ENCODE data around the gene CAMK2A.
A peak's percentile ranks its signal among the peaks of the same experiment; 100 is the strongest.

CAMK2A gene

DNA sequence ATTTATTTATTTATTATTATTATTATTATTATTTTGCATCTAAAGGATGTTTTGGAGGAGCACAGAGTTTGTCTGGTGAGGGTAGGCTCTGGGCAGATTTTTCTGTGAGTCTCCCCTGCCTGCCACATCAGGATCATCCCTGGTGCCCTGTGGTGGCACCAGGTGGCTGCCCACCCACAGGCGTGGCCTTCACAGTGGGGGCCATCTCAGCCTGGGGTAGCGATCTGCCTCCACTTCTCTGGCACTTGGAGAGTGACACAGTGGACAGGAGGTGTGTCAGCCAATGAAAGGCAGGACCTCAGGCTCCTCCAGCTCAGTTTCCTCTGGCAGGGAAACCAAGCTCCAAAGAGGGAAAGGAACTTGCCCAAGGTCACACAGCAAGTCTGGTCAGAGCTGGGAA is 69.7 kb downstream of the CAMK2A start:
- no peak for DNase-seq (ENCODE audit: low spot score)
- Histone ChIP-seq H3K4me3 (no peak overlapping the region), H3K27ac (no peak overlapping the region)
- TF ChIP-seq, protein P1, sequence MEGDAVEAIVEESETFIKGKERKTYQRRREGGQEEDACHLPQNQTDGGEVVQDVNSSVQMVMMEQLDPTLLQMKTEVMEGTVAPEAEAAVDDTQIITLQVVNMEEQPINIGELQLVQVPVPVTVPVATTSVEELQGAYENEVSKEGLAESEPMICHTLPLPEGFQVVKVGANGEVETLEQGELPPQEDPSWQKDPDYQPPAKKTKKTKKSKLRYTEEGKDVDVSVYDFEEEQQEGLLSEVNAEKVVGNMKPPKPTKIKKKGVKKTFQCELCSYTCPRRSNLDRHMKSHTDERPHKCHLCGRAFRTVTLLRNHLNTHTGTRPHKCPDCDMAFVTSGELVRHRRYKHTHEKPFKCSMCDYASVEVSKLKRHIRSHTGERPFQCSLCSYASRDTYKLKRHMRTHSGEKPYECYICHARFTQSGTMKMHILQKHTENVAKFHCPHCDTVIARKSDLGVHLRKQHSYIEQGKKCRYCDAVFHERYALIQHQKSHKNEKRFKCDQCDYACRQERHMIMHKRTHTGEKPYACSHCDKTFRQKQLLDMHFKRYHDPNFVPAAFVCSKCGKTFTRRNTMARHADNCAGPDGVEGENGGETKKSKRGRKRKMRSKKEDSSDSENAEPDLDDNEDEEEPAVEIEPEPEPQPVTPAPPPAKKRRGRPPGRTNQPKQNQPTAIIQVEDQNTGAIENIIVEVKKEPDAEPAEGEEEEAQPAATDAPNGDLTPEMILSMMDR (IDR thresholded peaks at IDR 0.05): no peak

DNA sequence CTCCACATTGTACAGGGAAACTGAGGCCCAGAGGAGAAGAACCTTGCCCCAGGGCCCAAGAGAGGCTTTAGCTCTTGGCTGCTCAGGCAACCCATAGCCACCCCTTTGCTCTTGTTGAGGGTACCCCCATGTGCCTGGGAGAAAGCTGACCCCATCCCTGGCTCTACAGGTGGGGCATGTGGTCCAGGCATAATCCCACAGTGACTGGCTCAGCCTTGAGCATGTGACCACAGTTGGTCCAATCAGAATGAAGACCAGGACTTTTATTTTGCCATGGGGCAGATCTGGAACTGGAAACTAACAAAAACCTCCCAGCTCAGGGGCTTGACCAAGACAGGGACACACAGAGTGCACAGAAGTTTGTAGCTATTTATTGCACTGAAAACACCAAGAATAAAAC is 70.4 kb downstream of the CAMK2A start:
- TF ChIP-seq, protein P1 (IDR thresholded peaks at IDR 0.05): no peak
- H3K27ac ChIP-seq: no peak overlapping the region
- H3K4me3 ChIP-seq: no peak overlapping the region
- DNase-seq (ENCODE audit: low spot score): no peak

DNA sequence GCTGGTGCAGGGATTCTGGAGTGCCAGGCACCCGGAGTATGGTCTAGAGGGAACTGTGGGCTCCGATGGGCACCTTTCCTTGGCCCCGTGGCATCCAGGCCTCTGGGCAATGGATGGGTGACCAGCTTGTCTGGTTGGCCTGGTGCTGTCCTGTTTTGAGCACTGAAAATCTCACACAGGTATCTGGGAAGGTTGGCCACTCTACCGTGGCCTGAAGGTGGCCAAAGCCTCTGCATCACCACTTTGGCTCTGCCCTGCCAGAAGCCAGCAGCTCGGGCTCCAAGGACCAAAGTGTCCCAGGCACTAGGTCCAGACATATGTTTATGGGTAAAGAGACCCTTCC is 70.9 kb downstream of the CAMK2A start:
- DNase-seq (ENCODE audit: low spot score): no peak
- TF ChIP-seq, protein P1 (IDR thresholded peaks at IDR 0.05): no peak
- H3K27ac ChIP-seq: no peak overlapping the region
- H3K4me3 ChIP-seq: no peak overlapping the region

DNA sequence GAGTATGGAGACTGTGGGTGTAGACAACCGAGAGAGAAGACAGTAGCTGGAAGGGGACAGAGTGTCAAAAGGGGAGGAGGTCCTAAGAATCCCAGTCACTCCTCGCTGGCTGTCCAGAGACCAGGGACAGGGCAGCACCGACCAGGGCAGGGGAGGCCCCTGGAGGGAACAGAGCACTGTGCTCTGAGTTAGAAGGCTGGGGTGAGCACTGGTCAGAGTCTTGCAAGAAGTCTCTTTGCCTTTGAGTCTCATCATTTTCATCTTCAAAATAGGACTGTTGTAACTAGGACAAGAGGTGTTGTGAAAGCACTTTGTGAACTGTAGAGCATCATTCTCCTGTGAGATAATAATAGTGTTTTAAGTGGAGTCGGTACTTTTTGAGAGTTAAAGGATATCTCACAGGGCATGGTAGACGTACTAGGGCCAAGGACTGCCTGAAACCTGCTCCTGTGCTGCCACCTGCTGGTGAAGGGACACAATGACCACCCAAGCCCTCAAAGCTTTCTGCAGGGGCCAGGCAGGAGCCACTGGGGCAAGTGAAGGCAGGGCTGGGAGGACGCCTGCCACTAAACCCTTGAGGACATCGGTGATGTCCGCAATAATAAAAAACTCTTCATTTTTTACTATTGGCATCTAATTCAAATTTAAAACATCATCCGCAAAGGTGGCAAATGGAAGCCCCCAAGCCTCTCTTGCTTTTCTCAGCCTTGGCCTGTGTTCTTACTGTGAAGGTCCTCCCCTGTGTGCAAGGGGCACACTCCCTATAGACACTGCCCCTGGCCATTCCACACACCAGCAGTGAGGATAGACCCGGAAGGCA is 71.5 kb downstream of the CAMK2A start:
- TF ChIP-seq, protein P1 (IDR thresholded peaks at IDR 0.05): peak; percentile 71
- Histone ChIP-seq H3K27ac (no peak overlapping the region), H3K4me3 (no peak overlapping the region)
- peak; percentile 90 for DNase-seq (ENCODE audit: low spot score)

DNA sequence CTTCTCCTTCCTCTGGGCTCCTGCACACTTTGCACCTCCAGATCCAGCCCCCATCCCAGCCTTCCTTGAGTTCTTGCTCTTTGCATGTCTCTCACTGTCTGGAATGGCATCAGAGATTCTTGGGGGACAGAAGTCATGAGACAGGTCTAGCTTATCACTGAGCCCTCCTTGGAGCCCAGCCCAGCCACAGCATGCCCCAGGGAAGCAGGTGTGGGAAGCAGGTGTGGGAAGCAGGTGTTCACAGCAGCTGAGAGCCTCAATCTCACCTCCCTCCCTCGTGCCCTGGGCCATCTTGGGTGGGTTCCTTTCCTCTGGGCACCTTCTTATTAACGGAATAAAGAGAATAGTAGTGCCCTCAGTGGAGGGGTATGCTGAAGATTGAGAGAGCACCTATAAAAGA is 72.5 kb downstream of the CAMK2A start:
- no peak for DNase-seq (ENCODE audit: low spot score)
- TF ChIP-seq, protein P1 (IDR thresholded peaks at IDR 0.05): no peak
- H3K27ac ChIP-seq: no peak overlapping the region
- H3K4me3 ChIP-seq: no peak overlapping the region

DNA sequence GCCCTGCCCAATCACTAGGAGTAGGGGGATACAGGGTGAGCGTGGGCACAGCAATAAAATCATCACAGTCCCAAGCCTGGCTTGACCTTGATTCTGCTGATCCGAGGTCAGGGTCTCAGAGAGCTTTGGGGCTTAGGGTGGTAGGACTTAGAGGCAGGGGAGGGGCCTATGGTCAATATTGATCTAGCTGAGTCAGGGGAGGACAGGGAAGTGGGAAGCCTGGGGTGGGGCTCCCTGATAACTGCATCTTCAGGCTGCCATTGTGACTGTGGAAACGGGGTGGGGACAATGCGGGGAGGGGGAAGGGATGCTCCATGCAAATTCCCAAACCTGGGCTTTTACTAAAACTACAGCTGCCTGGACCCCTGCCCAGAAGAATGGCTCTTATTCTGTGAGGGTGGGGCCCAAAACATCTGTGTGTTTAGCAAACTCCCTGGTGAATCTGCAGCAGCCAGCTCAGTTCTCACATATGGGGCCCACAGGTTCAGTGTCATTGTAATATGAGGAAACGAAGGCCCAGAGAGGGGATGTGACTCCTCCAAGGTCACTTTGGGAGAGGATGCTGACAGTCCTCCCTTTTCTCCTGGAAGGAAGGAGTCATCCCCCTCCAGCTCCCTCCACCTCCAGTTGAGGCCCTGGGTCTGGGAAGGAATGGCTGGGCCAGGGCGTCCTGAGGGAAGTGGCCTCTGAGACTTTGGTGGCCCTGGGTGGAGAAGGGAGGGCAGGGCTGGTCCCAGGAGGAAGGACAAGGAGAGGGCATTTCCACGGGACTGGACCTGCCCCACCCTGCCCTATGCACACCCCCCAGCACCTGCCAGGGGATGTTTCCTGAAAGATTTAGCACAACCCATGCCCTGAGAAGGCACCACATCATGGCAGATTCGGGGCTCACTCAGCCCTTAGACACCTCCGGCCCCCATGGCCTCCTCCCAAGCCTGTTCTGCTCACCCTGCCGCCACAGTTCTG is 73.3 kb downstream of the CAMK2A start:
- Histone ChIP-seq H3K4me3 (no peak overlapping the region), H3K27ac (no peak overlapping the region)
- TF ChIP-seq, protein P1 (IDR thresholded peaks at IDR 0.05): no peak
- no peak for DNase-seq (ENCODE audit: low spot score)
